ENCODE data around the gene NDUFB6.

The NDUFB6 gene

DNA sequence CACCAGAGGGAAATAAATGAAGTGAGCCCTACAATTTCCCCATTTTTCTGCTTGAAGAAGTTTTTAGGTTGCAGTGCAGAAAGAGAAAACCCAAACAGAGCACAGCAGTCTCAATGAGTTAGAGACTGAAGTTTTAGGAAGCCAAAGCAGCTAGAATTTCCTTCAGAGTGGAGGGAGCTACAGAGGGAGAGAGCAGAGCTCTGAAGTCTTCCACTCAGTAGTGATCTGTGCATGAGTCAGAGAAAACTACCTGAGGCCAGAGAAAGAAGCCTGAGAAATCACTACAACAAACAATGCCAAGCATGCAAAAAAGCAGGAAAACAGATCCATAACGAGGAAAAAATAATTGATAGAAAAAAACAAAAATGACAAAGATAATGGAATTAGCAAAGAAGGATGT, 17.9 kb upstream of the NDUFB6 start:
- TF ChIP-seq YY1 (IDR thresholded peaks at IDR 0.05; ENCODE audit: insufficient read depth, insufficient read length) (no peak), SUZ12 (IDR thresholded peaks at IDR 0.05; ENCODE audit: extremely low read depth, insufficient read depth, insufficient read length) (no peak), ZNF274 (IDR thresholded peaks at IDR 0.05; ENCODE audit: low read depth, low read length) (no peak)
- Histone ChIP-seq H3K4me3 (ENCODE audit: insufficient read length, low read depth) (no peak overlapping the region), H3K36me3 (ENCODE audit: insufficient read depth, insufficient read length, low read length) (no peaks in the 10 kb centered on the region), H3K9me3 (ENCODE audit: insufficient read depth, low read length) (no peaks in the 10 kb centered on the region), H3K27me3 (ENCODE audit: insufficient read depth, insufficient read length) (no peaks in the 10 kb centered on the region), H3K4me1 (ENCODE audit: insufficient read depth, insufficient read length) (no peaks in the 10 kb centered on the region), H3K9ac (ENCODE audit: insufficient read length, low read depth) (no peak overlapping the region)
- DNase-seq (ENCODE audit: low read depth, low spot score), result no peak

DNA sequence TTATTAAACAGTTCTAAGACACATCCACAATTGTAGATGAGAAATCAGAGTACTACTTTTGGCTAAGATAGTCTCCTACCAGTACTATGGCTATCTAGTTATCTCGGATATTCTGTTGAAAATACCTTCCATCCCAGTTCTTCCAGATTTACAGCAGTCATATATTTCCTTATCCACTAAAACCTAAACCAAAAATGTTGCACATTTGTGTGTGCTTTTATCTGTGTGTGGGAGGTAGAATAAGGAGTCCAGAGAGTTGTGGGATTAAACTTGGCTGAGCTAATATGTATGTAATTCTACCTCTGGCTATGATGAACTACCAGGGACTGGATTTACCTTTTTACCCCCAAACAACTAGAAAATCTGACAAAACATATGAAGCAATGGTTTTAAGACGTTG, 17.5 kb upstream of the NDUFB6 start:
- Histone ChIP-seq H3K9ac (ENCODE audit: insufficient read length, low read depth) (no peak overlapping the region), H3K27me3 (ENCODE audit: insufficient read depth, insufficient read length) (no peaks in the 10 kb centered on the region), H3K4me1 (ENCODE audit: insufficient read depth, insufficient read length) (no peaks in the 10 kb centered on the region), H3K9me3 (ENCODE audit: insufficient read depth, low read length) (no peaks in the 10 kb centered on the region), H3K36me3 (ENCODE audit: insufficient read depth, insufficient read length, low read length) (no peaks in the 10 kb centered on the region), H3K4me3 (ENCODE audit: insufficient read length, low read depth) (no peak overlapping the region)
- no peak for DNase-seq (ENCODE audit: low read depth, low spot score)
- TF ChIP-seq YY1 (IDR thresholded peaks at IDR 0.05; ENCODE audit: insufficient read depth, insufficient read length), result no peak
- TF ChIP-seq SUZ12 (IDR thresholded peaks at IDR 0.05; ENCODE audit: extremely low read depth, insufficient read depth, insufficient read length), result no peak
- no peak for TF ChIP-seq ZNF274 (IDR thresholded peaks at IDR 0.05; ENCODE audit: low read depth, low read length)

GRCh38 chr9:32589083-32589723, 16.2 kb upstream of the NDUFB6 start:
- DNase-seq (ENCODE audit: low read depth, low spot score), result peak; percentile 28

DNA sequence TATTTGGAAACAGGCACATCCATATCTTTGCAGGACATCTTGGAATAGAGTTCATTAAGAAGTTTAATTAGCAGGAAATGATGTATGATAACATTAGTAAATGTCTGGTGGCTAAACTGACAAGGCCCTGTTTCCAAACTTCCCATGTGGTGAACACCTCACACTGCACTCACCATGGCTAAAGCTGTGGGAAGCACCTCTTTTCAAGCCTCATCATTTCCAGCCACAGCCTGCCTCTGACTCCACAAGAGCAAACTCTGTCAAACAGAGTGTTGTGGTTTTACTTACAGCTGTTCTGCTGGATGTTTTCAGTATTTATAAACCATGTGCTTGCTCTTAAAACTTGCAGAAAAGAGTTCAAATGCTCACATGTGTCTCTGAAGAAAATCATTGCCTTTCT, 14.9 kb upstream of the NDUFB6 start:
- no peak for DNase-seq (ENCODE audit: low read depth, low spot score)
- TF ChIP-seq YY1 (IDR thresholded peaks at IDR 0.05; ENCODE audit: insufficient read depth, insufficient read length), result no peak
- TF ChIP-seq SUZ12 (IDR thresholded peaks at IDR 0.05; ENCODE audit: extremely low read depth, insufficient read depth, insufficient read length), result no peak
- TF ChIP-seq ZNF274 (IDR thresholded peaks at IDR 0.05; ENCODE audit: low read depth, low read length), result no peak
- Histone ChIP-seq H3K9ac (ENCODE audit: insufficient read length, low read depth) (no peak overlapping the region), H3K36me3 (ENCODE audit: insufficient read depth, insufficient read length, low read length) (no peaks in the 10 kb centered on the region), H3K9me3 (ENCODE audit: insufficient read depth, low read length) (no peaks in the 10 kb centered on the region), H3K27me3 (ENCODE audit: insufficient read depth, insufficient read length) (no peaks in the 10 kb centered on the region), H3K4me1 (ENCODE audit: insufficient read depth, insufficient read length) (no peaks in the 10 kb centered on the region), H3K4me3 (ENCODE audit: insufficient read length, low read depth) (no peak overlapping the region)

More at GRCh38 chr9:32589083-32589723, 16.2 kb upstream of the NDUFB6 start:
- Histone ChIP-seq H3K4me1 (ENCODE audit: insufficient read depth, insufficient read length) (no peaks in the 10 kb centered on the region), H3K4me3 (ENCODE audit: insufficient read length, low read depth) (no peak overlapping the region), H3K9me3 (ENCODE audit: insufficient read depth, low read length) (no peaks in the 10 kb centered on the region), H3K36me3 (ENCODE audit: insufficient read depth, insufficient read length, low read length) (no peaks in the 10 kb centered on the region), H3K9ac (ENCODE audit: insufficient read length, low read depth) (no peak overlapping the region), H3K27me3 (ENCODE audit: insufficient read depth, insufficient read length) (no peaks in the 10 kb centered on the region)
- no peak for TF ChIP-seq ZNF274 (IDR thresholded peaks at IDR 0.05; ENCODE audit: low read depth, low read length)
- TF ChIP-seq SUZ12 (IDR thresholded peaks at IDR 0.05; ENCODE audit: extremely low read depth, insufficient read depth, insufficient read length), result no peak
- TF ChIP-seq YY1 (IDR thresholded peaks at IDR 0.05; ENCODE audit: insufficient read depth, insufficient read length), result no peak

DNA sequence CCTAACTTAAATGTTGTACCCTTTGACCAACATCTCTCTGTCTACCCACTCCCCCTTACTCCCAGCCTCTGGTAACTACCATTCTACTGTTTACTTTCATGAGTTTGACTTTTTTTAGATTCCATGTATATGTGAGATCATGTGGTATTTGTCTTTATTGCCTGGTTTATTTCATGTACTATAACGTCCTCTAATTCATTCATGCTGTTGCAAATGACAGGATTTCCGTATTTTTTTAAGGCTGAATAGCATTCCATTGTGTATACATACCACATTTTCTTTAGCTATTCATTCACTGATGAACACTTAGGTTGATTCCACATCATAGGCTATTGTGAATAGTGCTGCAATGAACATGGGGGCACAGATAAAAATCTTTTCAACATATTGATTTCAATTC, 11.8 kb upstream of the NDUFB6 start:
- no peak for DNase-seq (ENCODE audit: low read depth, low spot score)
- Histone ChIP-seq H3K4me3 (ENCODE audit: insufficient read length, low read depth) (no peak overlapping the region), H3K9ac (ENCODE audit: insufficient read length, low read depth) (no peak overlapping the region), H3K36me3 (ENCODE audit: insufficient read depth, insufficient read length, low read length) (no peaks in the 10 kb centered on the region), H3K4me1 (ENCODE audit: insufficient read depth, insufficient read length) (no peaks in the 10 kb centered on the region), H3K27me3 (ENCODE audit: insufficient read depth, insufficient read length) (no peaks in the 10 kb centered on the region), H3K9me3 (ENCODE audit: insufficient read depth, low read length) (no peaks in the 10 kb centered on the region)
- TF ChIP-seq ZNF274 (IDR thresholded peaks at IDR 0.05; ENCODE audit: low read depth, low read length) (no peak), SUZ12 (IDR thresholded peaks at IDR 0.05; ENCODE audit: extremely low read depth, insufficient read depth, insufficient read length) (no peak), YY1 (IDR thresholded peaks at IDR 0.05; ENCODE audit: insufficient read depth, insufficient read length) (no peak)

- no peak overlapping the region for H3K4me3 ChIP-seq (ENCODE audit: insufficient read length, low read depth)
- H3K36me3 ChIP-seq (ENCODE audit: insufficient read depth, insufficient read length, low read length), result no peaks in the 10 kb centered on the region
- no peak for TF ChIP-seq SUZ12 (IDR thresholded peaks at IDR 0.05; ENCODE audit: extremely low read depth, insufficient read depth, insufficient read length)
- TF ChIP-seq YY1 (IDR thresholded peaks at IDR 0.05; ENCODE audit: insufficient read depth, insufficient read length), result no peak
- TF ChIP-seq ZNF274 (IDR thresholded peaks at IDR 0.05; ENCODE audit: low read depth, low read length), result no peak
- H3K9ac ChIP-seq (ENCODE audit: insufficient read length, low read depth), result no peak overlapping the region
- no peaks in the 10 kb centered on the region for H3K27me3 ChIP-seq (ENCODE audit: insufficient read depth, insufficient read length)
- peak; percentile 66 for DNase-seq (ENCODE audit: low read depth, low spot score)
- no peaks in the 10 kb centered on the region for H3K4me1 ChIP-seq (ENCODE audit: insufficient read depth, insufficient read length)
- H3K9me3 ChIP-seq (ENCODE audit: insufficient read depth, low read length), result no peaks in the 10 kb centered on the region
Measured at GRCh38 chr9:32581512-32582143, 8.7 kb upstream of the NDUFB6 start.

GRCh38 chr9:32580631-32581300, 7.8 kb upstream of the NDUFB6 start:
- H3K9ac ChIP-seq (ENCODE audit: insufficient read length, low read depth), result no peak overlapping the region
- no peaks in the 10 kb centered on the region for H3K36me3 ChIP-seq (ENCODE audit: insufficient read depth, insufficient read length, low read length)
- no peaks in the 10 kb centered on the region for H3K9me3 ChIP-seq (ENCODE audit: insufficient read depth, low read length)
- no peaks in the 10 kb centered on the region for H3K27me3 ChIP-seq (ENCODE audit: insufficient read depth, insufficient read length)
- TF ChIP-seq ZNF274 (IDR thresholded peaks at IDR 0.05; ENCODE audit: low read depth, low read length) (no peak), SUZ12 (IDR thresholded peaks at IDR 0.05; ENCODE audit: extremely low read depth, insufficient read depth, insufficient read length) (no peak), YY1 (IDR thresholded peaks at IDR 0.05; ENCODE audit: insufficient read depth, insufficient read length) (no peak)
- H3K4me3 ChIP-seq (ENCODE audit: insufficient read length, low read depth), result no peak overlapping the region
- no peaks in the 10 kb centered on the region for H3K4me1 ChIP-seq (ENCODE audit: insufficient read depth, insufficient read length)
- DNase-seq (ENCODE audit: low read depth, low spot score), result no peak
